ENCODE data around the gene STX1B. TPM values are rescaled to one million over a fixed set of nuclear protein-coding genes. Genes with fewer than 3 reads are reported as not detected.

The STX1B gene
- total and polyA plus RNA-seq, 8 donors = 0.16 to 2.4 (median 0.80) TPM

GRCh38 chr16:31004658-31005057, 5.8 kb downstream of the STX1B start:
- no peak overlapping the region for H3K4me3 ChIP-seq
- no peak for FAIRE-seq
- no peaks in the 10 kb centered on the region for H3K9me3 ChIP-seq
- DNase-seq = no peak
- H3K27me3 ChIP-seq = no peaks in the 10 kb centered on the region
- ATAC-seq = no peak
- TF ChIP-seq CTCF (IDR thresholded peaks at IDR 0.05) = no peak
- no peaks in the 10 kb centered on the region for H3K36me3 ChIP-seq
- intact Hi-C loops (cut with DNase I) = no loop called here
- H3K4me1 ChIP-seq = no peaks in the 10 kb centered on the region
- no peak overlapping the region for H3K27ac ChIP-seq
- 48 to 58% methylated on average over 2 of the region's 2 CpGs for WGBS, 2 donors

GRCh38 chr16:31003744-31004143, 6.7 kb downstream of the STX1B start:
- no peak for DNase-seq
- Histone ChIP-seq H3K36me3 (no peaks in the 10 kb centered on the region), H3K4me3 (no peak overlapping the region), H3K27me3 (no peaks in the 10 kb centered on the region), H3K4me1 (no peaks in the 10 kb centered on the region), H3K27ac (no peak overlapping the region), H3K9me3 (no peaks in the 10 kb centered on the region)
- FAIRE-seq = no peak
- intact Hi-C loops (cut with DNase I) = no loop called here
- WGBS, 2 donors = 81 to 89% methylated on average over 6 of the region's 6 CpGs
- TF ChIP-seq CTCF (IDR thresholded peaks at IDR 0.05) = no peak
- ATAC-seq = no peak

DNA sequence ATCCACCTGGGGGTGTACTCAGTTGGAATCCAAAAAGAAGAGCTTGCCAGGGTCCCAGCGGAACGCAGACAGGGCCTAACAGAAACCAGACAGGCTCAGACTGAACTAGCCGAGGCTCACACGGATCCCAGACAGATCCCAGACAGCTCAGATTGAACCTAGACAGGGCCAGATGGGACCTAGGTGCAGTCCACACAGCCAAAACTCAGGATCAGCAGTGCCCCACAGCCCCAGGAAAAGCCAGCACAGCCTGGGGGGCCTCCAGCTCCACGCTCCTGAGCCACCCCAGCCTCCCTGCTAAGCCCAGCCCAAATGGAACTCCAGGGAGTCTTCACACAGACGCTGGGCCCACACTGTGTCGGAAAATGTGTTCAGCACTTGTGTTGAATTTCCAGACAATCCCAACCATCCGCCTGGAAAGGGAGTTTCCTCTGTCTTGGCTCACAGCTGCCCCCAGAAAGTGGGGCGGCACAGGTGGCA, 7.5 kb downstream of the STX1B start:
- no peaks in the 10 kb centered on the region for H3K36me3 ChIP-seq
- no peak for ATAC-seq

DNA sequence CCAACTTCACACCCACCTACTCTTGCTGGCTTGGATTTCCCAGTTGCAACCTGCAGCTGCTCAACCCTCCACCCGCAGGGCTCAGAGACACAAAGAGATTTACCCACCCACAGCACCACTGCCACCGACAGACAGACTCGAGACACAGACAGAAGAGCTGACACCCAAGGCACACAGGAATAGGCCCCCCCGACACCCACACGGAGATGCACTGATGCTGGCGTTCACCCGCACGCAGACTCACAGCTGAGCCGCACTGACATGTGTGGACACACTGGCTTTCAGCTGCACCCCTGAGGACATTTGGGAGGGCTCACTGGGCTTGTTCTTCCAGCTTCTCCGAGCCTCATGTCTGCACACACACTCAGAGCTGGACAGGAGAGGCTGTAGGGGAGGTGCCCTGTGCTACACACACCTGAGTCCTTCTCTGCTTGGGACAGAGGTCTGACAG, 8.2 kb downstream of the STX1B start:
- 63% methylated on average over 10 of the region's 10 CpGs for WGBS, 2 donors
- TF ChIP-seq CTCF (IDR thresholded peaks at IDR 0.05) = no peak
- no peak for FAIRE-seq
- H3K4me3 ChIP-seq = no peak overlapping the region
- no peaks in the 10 kb centered on the region for H3K27me3 ChIP-seq
- no peak overlapping the region for H3K27ac ChIP-seq
- H3K9me3 ChIP-seq = no peaks in the 10 kb centered on the region
- intact Hi-C loops (cut with DNase I) = no loop called here
- ATAC-seq = no peak
- H3K36me3 ChIP-seq = no peaks in the 10 kb centered on the region
- H3K4me1 ChIP-seq = peaks cover 3 to 4% (median 3%) of the 10 kb centered on the region in 3 donors
- DNase-seq = peak in 1 of 6 donors; percentile 53

More for the DNA sequence above, 7.5 kb downstream of the STX1B start:
- intact Hi-C loops (cut with DNase I) = no loop called here
- Histone ChIP-seq H3K27me3 (no peaks in the 10 kb centered on the region), H3K9me3 (no peaks in the 10 kb centered on the region), H3K27ac (no peak overlapping the region), H3K4me3 (no peak overlapping the region), H3K4me1 (no peaks in the 10 kb centered on the region)
- no peak for DNase-seq
- TF ChIP-seq CTCF (IDR thresholded peaks at IDR 0.05) = no peak
- FAIRE-seq = no peak
- WGBS, 2 donors = 83% methylated on average over 9 of the region's 9 CpGs

DNA sequence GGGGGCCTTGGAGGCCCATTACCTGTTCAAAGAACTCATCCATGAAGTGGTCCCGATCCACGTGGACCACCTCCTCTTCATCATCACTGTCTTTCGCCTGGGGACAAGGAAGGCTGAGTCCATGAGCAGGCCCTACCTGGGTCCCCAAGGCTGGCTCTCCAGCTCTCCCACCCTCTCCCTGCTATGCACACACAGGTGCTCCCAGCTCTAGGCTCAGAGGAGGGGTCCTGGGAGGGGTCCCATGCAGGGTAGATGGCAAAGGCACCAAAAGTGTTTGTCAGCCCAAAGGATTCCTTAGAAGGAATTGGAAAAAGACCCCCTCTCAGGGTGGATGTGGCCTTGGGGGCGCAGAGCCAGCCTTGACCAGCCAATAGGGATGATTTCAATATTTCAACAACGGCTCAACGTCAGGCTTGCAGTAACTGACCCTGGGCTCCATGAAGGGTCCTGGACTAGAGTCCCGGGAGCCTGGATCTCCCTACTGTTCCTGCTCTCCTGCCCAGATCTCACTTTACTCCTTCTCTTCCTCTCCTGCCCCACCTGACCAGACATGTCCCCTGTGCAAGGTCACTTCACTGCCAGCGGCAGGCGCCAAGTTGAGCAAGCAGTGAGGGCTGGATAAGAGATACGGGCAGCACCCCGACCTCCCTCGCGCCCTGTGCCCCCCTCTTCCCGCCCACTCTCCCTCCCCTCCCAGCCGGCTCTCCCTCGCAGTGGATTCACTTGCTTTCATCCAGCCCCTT, 8.8 kb downstream of the STX1B start:
- H3K36me3 ChIP-seq = no peaks in the 10 kb centered on the region
- no peak overlapping the region for H3K27ac ChIP-seq
- DNase-seq = peak in 1 of 6 donors; percentile 55
- H3K9me3 ChIP-seq = no peaks in the 10 kb centered on the region
- H3K27me3 ChIP-seq = no peaks in the 10 kb centered on the region
- peak in 2 of 4 donors; percentile 12 to 35 for ATAC-seq
- H3K4me3 ChIP-seq = no peak overlapping the region
- intact Hi-C loops (cut with DNase I) = no loop called here
- H3K4me1 ChIP-seq = peaks cover 3 to 4% (median 3%) of the 10 kb centered on the region in 3 donors
- no peak for FAIRE-seq
- WGBS, 2 donors = 31 to 32% methylated on average over 14 to 16 of the region's 16 CpGs
- TF ChIP-seq CTCF (IDR thresholded peaks at IDR 0.05) = no peak

Data from pancreas (tissue), 10 donors.